Liver (tissue), 9 donors: ENCODE measurements around the gene KCTD16. TPM values are rescaled to one million over a fixed set of nuclear protein-coding genes. Genes with fewer than 3 reads are reported as not detected.

Source experiments
- DNase-seq: peaks from one replicate; pipeline ENCODE4 v3.0.0-alpha.2; 2017; ENCODE audit warnings: low spot score
- H3K27ac ChIP-seq, 2 donors: one replicate each; pipeline ENCODE4 v1.7.0; 2013; ENCODE audit warnings: inconsistent platforms in 2 of 2, low read length in 2 of 2, control low read depth in 1 of 2, low read depth in 1 of 2, mild to moderate bottlenecking in 1 of 2
- H3K27me3 ChIP-seq, 4 donors: one replicate each; pipeline versions ENCODE4 v1.6.1 to v1.7.0; 2013; ENCODE audit warnings: low read length in 3 of 4, inconsistent platforms in 1 of 4, mild to moderate bottlenecking in 1 of 4, moderate library complexity in 1 of 4; ENCODE audit not compliant: control insufficient read depth in 4 of 4, insufficient read depth in 4 of 4
- H3K36me3 ChIP-seq, 4 donors: one replicate each; pipeline versions ENCODE4 v1.6.1 to v1.7.0; 2013; ENCODE audit warnings: low read length in 3 of 4, mild to moderate bottlenecking in 3 of 4, low read depth in 1 of 4, moderate library complexity in 1 of 4; ENCODE audit not compliant: control insufficient read depth in 4 of 4, insufficient read depth in 3 of 4
- H3K4me1 ChIP-seq, 4 donors: one replicate each; pipeline versions ENCODE4 v1.6.1 to v1.7.0; 2013; ENCODE audit warnings: low read length in 3 of 4, mild to moderate bottlenecking in 3 of 4, moderate library complexity in 1 of 4; ENCODE audit not compliant: control insufficient read depth in 4 of 4, insufficient read depth in 4 of 4
- H3K4me3 ChIP-seq, 3 donors: one replicate each; pipeline versions ENCODE4 v1.6.1 to v1.7.0; 2013; ENCODE audit warnings: low read length in 3 of 3, control low read depth in 1 of 3, low read depth in 1 of 3, mild to moderate bottlenecking in 1 of 3
- H3K9ac ChIP-seq, 2 donors: one replicate each; pipeline ENCODE4 v1.7.0; 2013; ENCODE audit warnings: low read length in 2 of 2, mild to moderate bottlenecking in 2 of 2, moderate library complexity in 2 of 2, control low read depth in 1 of 2, low read depth in 1 of 2
- H3K9me3 ChIP-seq, 4 donors: one replicate each; pipeline versions ENCODE4 v1.6.1 to v1.7.0; 2013; ENCODE audit warnings: low read length in 3 of 4; ENCODE audit not compliant: control insufficient read depth in 4 of 4
- CTCF ChIP-seq: fragments of 150-350 bp; IDR thresholded peaks from 2 replicates; pipeline ENCODE4 v1.5.1; 2017; ENCODE audit warnings: improper control_type of control experiment, low read depth, low read length; ENCODE audit not compliant: missing input control
- EGR1 ChIP-seq, 2 donors: IDR thresholded peaks; 2 replicates each; pipeline ENCODE4 v1.6.1; 2016 to 2018; ENCODE audit warnings: antibody characterized with exemption in 2 of 2, low read depth in 2 of 2
- FOXA2 ChIP-seq: IDR thresholded peaks from 2 replicates; pipeline ENCODE4 v1.6.1; 2016; ENCODE audit warnings: antibody characterized with exemption
- GABPA ChIP-seq, 2 donors: IDR thresholded peaks in 1 of 2; conservative IDR thresholded peaks in 1 of 2; 2 replicates each; pipeline ENCODE4 v1.6.1; 2016; ENCODE audit warnings: antibody characterized with exemption in 2 of 2, mild to moderate bottlenecking in 1 of 2, moderate library complexity in 1 of 2
- HNF4A ChIP-seq, 2 donors: conservative IDR thresholded peaks; 2 replicates each; pipeline ENCODE4 v1.6.1; 2016; ENCODE audit warnings: antibody characterized with exemption in 2 of 2, mild to moderate bottlenecking in 2 of 2
- HNF4G ChIP-seq: IDR thresholded peaks from 2 replicates; pipeline ENCODE4 v1.6.1; 2016; ENCODE audit warnings: antibody characterized with exemption
- JUND ChIP-seq, 2 donors: IDR thresholded peaks; 2 replicates each; pipeline ENCODE4 v1.6.1; 2016; ENCODE audit warnings: antibody characterized with exemption in 2 of 2
- MAX ChIP-seq: IDR thresholded peaks from 2 replicates; pipeline ENCODE4 v1.6.1; 2016; ENCODE audit warnings: antibody characterized with exemption
- RAD21 ChIP-seq, 2 donors: IDR thresholded peaks; 2 replicates each; pipeline ENCODE4 v1.6.1; 2016; ENCODE audit warnings: antibody characterized with exemption in 2 of 2, mild to moderate bottlenecking in 2 of 2
- RXRA ChIP-seq, 2 donors: IDR thresholded peaks; 2 replicates each; pipeline ENCODE4 v1.6.1; 2017 to 2018; ENCODE audit warnings: antibody characterized with exemption in 2 of 2, mild to moderate bottlenecking in 1 of 2
- TAF1 ChIP-seq: conservative IDR thresholded peaks from 2 replicates; pipeline ENCODE4 v1.6.1; 2016; ENCODE audit warnings: antibody characterized with exemption, mild to moderate bottlenecking
- YY1 ChIP-seq: IDR thresholded peaks from 2 replicates; pipeline ENCODE4 v1.6.1; 2016; ENCODE audit warnings: antibody characterized with exemption, mild to moderate bottlenecking
- ZBTB33 ChIP-seq: IDR thresholded peaks from 2 replicates; pipeline ENCODE4 v1.6.1; 2016; ENCODE audit warnings: antibody characterized with exemption
- polyA plus RNA-seq, 2 donors: library from polyadenylated mRNA; stranded (reverse) in 1 of 2; unstranded in 1 of 2; fragments of 200-250 nt in 1 of 2; fragments of >200 nt in 1 of 2; fragmentation: Nextera tagmentation in 1 of 2; extraction: Ambion mirVana in 1 of 2; gene quantifications; one replicate each; pipeline versions ENCODE4 v1.2.1 to v1.2.3, GENCODE V29; 2013 to 2015
- total RNA-seq, 2 donors: library from RNA; depleted of rRNA; stranded (reverse); fragments of >200 nt; gene quantifications; one replicate each; pipeline ENCODE4 v1.2.3, GENCODE V29; 2014
- TF ChIP-seq, protein P1 (sequence below): IDR thresholded peaks from 2 replicates; pipeline ENCODE4 v1.6.1; 2016; ENCODE audit warnings: antibody characterized with exemption, mild to moderate bottlenecking
- TF ChIP-seq, protein P2 (sequence below): IDR thresholded peaks from 2 replicates; pipeline ENCODE4 v1.6.1; 2016; ENCODE audit warnings: antibody characterized with exemption
- donor health status: healthy.
- donor health status: healthy.
- donor health status: healthy.
- donor health status: healthy.
- donor health status: healthy.

The KCTD16 gene
- total and polyA plus RNA-seq, 4 donors = under 0.01 to 0.05 (median 0.01) TPM; not detected in 1

GRCh38 chr5:144473650-144474049 is 303.0 kb downstream of the KCTD16 start (continued):
- TF ChIP-seq, protein P1, sequence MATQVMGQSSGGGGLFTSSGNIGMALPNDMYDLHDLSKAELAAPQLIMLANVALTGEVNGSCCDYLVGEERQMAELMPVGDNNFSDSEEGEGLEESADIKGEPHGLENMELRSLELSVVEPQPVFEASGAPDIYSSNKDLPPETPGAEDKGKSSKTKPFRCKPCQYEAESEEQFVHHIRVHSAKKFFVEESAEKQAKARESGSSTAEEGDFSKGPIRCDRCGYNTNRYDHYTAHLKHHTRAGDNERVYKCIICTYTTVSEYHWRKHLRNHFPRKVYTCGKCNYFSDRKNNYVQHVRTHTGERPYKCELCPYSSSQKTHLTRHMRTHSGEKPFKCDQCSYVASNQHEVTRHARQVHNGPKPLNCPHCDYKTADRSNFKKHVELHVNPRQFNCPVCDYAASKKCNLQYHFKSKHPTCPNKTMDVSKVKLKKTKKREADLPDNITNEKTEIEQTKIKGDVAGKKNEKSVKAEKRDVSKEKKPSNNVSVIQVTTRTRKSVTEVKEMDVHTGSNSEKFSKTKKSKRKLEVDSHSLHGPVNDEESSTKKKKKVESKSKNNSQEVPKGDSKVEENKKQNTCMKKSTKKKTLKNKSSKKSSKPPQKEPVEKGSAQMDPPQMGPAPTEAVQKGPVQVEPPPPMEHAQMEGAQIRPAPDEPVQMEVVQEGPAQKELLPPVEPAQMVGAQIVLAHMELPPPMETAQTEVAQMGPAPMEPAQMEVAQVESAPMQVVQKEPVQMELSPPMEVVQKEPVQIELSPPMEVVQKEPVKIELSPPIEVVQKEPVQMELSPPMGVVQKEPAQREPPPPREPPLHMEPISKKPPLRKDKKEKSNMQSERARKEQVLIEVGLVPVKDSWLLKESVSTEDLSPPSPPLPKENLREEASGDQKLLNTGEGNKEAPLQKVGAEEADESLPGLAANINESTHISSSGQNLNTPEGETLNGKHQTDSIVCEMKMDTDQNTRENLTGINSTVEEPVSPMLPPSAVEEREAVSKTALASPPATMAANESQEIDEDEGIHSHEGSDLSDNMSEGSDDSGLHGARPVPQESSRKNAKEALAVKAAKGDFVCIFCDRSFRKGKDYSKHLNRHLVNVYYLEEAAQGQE = no peak
- no peak for TF ChIP-seq RAD21 (IDR thresholded peaks at IDR 0.05)
- no peak for TF ChIP-seq TAF1
- no peak for TF ChIP-seq JUND (IDR thresholded peaks at IDR 0.05)

DNA sequence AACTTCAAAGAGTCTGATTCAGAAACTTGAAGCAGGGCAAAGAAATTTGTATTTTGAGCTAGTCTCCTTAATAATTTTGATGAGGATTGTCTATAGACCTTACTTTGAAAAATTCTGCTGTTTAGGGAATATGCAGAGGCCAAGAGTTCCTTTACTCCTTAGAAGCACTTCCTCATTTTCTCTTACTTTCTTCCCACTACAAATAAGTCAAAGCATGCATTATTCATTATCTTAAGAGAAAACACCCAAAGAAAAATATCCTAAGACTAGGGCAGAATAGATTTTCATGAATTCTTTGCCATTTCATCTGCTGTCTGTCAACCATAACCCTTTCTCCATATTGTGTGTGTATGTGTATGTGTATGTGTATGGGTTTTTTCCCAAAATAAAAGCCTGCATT is 307.9 kb downstream of the KCTD16 start:
- Histone ChIP-seq H3K27me3 (no peaks in the 10 kb centered on the region), H3K4me1 (no peaks in the 10 kb centered on the region), H3K36me3 (no peaks in the 10 kb centered on the region), H3K4me3 (no peak overlapping the region), H3K9me3 (no peaks in the 10 kb centered on the region), H3K9ac (no peak overlapping the region), H3K27ac (no peak overlapping the region)
- TF ChIP-seq HNF4G = no peak
- no peak for TF ChIP-seq CTCF
- no peak for TF ChIP-seq HNF4A (conservative IDR thresholded peaks at IDR 0.05)
- no peak for TF ChIP-seq ZBTB33
- TF ChIP-seq YY1 = no peak
- TF ChIP-seq RAD21 (IDR thresholded peaks at IDR 0.05) = no peak
- TF ChIP-seq EGR1 (IDR thresholded peaks at IDR 0.05; ENCODE audit: low read depth in 2 of 2) = no peak
- TF ChIP-seq, protein P2, sequence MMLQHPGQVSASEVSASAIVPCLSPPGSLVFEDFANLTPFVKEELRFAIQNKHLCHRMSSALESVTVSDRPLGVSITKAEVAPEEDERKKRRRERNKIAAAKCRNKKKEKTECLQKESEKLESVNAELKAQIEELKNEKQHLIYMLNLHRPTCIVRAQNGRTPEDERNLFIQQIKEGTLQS = no peak
- no peak for TF ChIP-seq TAF1
- no peak for TF ChIP-seq GABPA (IDR thresholded peaks at IDR 0.05 in 1 of 2, conservative IDR thresholded peaks at IDR 0.05 in 1 of 2)
- no peak for TF ChIP-seq MAX
- no peak for TF ChIP-seq RXRA (IDR thresholded peaks at IDR 0.05)
- TF ChIP-seq FOXA2 = no peak
- DNase-seq = no peak
